Neural crest cell (in vitro differentiated cells): ENCODE data around the gene SRSF11. TPM values are rescaled to one million over a fixed set of nuclear protein-coding genes. Genes with fewer than 3 reads are reported as not detected.
"Not testable (repeated sequence)": the region's sequence is repeated elsewhere in the genome, so short reads cannot be mapped to it uniquely, and the experiment has no call there.

ENCODE experiments used
- DNase-seq: peaks from one replicate; pipeline ENCODE4 v3.0.0; 2021; ENCODE audit warnings: low read depth, mixed read lengths, low spot score
- H3K27ac Mint-ChIP-seq: one replicate; pipeline ENCODE4 v1.8.0; 2021; ENCODE audit warnings: mild to moderate bottlenecking, mixed read lengths; ENCODE audit not compliant: unreplicated experiment
- H3K27me3 Mint-ChIP-seq: 2 replicates; pipeline ENCODE4 v1.8.0; 2021; ENCODE audit warnings: low read depth, mild to moderate bottlenecking, mixed read lengths
- H3K36me3 Mint-ChIP-seq: 2 replicates; pipeline ENCODE4 v1.8.0; 2021; ENCODE audit warnings: low read depth, mild to moderate bottlenecking, mixed read lengths
- H3K4me1 Mint-ChIP-seq: 2 replicates; pipeline ENCODE4 v1.8.0; 2021; ENCODE audit warnings: mixed read lengths
- H3K4me3 Mint-ChIP-seq: one replicate; pipeline ENCODE4 v1.8.0; 2021; ENCODE audit warnings: mild to moderate bottlenecking, mixed read lengths
- H3K9me3 Mint-ChIP-seq: 2 replicates; pipeline ENCODE4 v1.8.0; 2021; ENCODE audit warnings: mixed read lengths
- total RNA-seq: library from RNA; stranded (reverse); gene quantifications from 2 replicates; pipeline ENCODE4 v1.2.1, GENCODE V29; 2021
- TF ChIP-seq, protein P1 (sequence below): fragments of 200-600 bp; sonication (generic); conservative IDR thresholded peaks from 2 replicates; pipeline ENCODE4 v1.5.0; 2021; ENCODE audit warnings: antibody characterized with exemption, mild to moderate bottlenecking

Gene SRSF11
- total RNA-seq, 1 donor from 2014 or later = 244 TPM

DNA sequence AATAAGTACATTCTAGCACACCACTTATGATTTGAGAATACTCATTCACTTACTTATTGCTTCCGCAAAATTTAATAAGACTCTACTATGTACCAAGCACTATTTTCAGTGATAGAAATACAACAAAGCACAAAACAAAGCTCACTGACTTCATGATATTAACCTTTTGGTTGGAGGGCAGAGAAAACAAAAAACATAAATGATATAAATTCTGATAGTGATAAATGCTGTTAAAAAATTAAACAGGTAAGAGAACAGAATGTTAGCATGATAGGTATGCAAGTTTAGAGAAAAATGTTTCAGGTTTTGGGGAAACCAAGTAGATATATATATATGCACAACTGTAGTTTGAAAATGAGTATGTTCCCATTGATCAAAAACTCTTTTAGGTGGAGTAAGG, 17.0 kb upstream of the SRSF11 start:
- peaks cover 45% of the 10 kb centered on the region for H3K4me1 Mint-ChIP-seq
- peak overlapping the region; percentile 100 for H3K4me3 Mint-ChIP-seq
- no peak overlapping the region for H3K27ac Mint-ChIP-seq
- H3K9me3 Mint-ChIP-seq = no peaks in the 10 kb centered on the region
- H3K36me3 Mint-ChIP-seq = no peaks in the 10 kb centered on the region
- TF ChIP-seq, protein P1, sequence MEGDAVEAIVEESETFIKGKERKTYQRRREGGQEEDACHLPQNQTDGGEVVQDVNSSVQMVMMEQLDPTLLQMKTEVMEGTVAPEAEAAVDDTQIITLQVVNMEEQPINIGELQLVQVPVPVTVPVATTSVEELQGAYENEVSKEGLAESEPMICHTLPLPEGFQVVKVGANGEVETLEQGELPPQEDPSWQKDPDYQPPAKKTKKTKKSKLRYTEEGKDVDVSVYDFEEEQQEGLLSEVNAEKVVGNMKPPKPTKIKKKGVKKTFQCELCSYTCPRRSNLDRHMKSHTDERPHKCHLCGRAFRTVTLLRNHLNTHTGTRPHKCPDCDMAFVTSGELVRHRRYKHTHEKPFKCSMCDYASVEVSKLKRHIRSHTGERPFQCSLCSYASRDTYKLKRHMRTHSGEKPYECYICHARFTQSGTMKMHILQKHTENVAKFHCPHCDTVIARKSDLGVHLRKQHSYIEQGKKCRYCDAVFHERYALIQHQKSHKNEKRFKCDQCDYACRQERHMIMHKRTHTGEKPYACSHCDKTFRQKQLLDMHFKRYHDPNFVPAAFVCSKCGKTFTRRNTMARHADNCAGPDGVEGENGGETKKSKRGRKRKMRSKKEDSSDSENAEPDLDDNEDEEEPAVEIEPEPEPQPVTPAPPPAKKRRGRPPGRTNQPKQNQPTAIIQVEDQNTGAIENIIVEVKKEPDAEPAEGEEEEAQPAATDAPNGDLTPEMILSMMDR = no peak
- DNase-seq = no peak
- H3K27me3 Mint-ChIP-seq = no peaks in the 10 kb centered on the region

DNA sequence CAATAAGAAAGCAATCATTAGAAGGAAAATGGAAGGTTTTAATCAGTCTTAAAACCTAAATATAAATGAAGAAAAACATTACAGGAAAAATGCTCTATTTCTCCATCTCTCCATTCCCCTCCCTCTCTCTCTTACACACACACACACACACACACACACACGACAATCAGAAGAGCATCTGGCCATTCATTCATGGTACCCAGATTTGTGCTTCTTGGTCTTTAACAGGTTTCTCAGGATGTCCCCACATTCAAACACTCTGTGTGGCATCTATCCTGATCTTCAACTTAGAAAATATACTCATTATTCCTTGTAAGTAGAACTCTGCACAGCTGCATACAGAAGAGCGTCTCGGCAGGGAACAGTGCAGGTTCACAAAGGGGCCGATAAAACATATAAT, 16.6 kb upstream of the SRSF11 start:
- DNase-seq = no peak
- Mint-ChIP-seq H3K36me3 (no peaks in the 10 kb centered on the region), H3K27me3 (no peaks in the 10 kb centered on the region), H3K9me3 (no peaks in the 10 kb centered on the region), H3K27ac (peak overlapping the region; percentile 100), H3K4me3 (peak overlapping the region; percentile 100), H3K4me1 (peaks cover 47% of the 10 kb centered on the region)
- TF ChIP-seq, protein P1 = no peak

DNA sequence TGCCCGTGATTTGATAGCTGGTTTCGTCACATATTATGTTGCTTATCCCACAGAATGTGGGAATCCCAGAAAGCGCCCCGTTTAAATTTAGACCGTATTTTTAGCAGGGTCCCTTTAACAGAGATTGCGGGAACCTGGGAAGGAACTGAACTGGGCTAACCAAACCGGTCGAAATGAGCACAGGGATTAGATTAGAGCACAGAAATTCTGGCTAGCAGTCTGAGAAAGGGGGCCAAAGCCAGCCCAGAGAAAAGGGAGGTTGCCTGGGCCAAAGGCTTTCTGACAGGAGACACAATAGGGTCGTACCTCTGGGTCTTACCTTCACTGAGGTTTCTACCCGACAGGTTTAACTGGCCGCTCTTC, 16.1 kb upstream of the SRSF11 start:
- Mint-ChIP-seq H3K4me3 (peak overlapping the region; percentile 100), H3K27me3 (no peaks in the 10 kb centered on the region), H3K9me3 (no peaks in the 10 kb centered on the region), H3K4me1 (peaks cover 47% of the 10 kb centered on the region), H3K36me3 (no peaks in the 10 kb centered on the region), H3K27ac (peak overlapping the region; percentile 100)
- no peak for DNase-seq
- TF ChIP-seq, protein P1 = no peak

DNA sequence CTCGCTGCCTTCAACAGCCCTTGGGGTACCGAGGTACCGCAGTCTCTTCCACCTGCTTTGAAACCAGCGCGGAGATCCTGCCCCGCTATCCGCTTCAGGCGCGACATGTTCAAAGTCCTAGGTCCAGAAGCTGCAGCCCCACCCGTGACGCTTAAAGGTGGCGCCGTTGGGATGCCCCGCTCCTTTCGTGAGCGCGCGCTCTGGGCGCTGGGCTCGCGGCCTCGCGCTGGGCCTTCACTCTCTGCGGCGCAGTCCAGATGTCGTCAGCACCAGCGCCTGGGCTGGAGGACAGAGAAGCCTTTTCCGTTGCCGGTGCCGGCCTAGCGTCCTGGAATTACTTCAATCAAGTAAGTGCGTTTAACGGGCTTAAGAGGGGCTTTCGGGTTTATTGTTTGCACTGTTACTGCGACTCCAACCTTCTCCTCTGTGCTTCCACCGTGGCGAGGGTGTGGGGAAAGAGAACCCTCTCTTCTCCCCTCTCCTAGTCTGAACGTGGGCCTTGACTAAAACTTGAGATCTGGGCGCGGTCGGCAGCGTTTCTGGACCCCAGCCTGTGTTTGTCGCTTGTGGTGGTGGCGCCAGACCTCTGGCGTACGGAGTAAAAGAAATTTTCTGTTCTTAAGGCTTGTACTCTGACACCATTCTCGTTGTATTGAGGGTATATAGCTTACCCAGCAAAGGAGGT, 15.6 kb upstream of the SRSF11 start, which contains the start of gene LRRC40:
Gene LRRC40, minus strand, starts transcription at position 146 of the 685 bp plus-strand sequence. Its CDS starts 39 bp downstream, at position 107.
- TF ChIP-seq, protein P1 = no peak
- Mint-ChIP-seq H3K9me3 (no peaks in the 10 kb centered on the region), H3K27me3 (no peaks in the 10 kb centered on the region), H3K36me3 (no peaks in the 10 kb centered on the region), H3K4me3 (peak within 1 kb of the TSS; percentile 100), H3K27ac (peak within 1 kb of the TSS; percentile 100), H3K4me1 (peaks cover 47% of the 10 kb centered on the region)
- peak; percentile 92 for DNase-seq

DNA sequence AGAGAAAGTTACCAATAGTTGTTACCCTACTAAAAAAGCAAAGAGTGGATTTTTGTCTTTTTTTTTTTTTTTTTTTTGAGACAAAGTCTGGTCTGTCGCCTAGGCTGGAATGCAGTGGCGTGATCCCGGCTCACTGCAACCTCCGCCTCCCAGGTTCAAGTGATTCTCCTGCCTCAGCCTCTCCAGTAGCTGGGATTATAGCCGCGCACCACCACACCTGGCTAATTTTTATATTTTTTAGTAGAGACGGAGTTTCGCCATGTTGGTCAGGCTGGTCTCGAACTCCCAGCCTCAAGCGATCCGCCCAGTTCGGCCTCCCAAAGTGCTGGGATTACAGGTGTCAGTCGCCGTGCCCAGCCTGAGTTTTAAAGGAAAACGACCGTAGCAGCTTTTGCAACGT, 14.3 kb upstream of the SRSF11 start:
- H3K36me3 Mint-ChIP-seq, H3K27ac Mint-ChIP-seq, H3K9me3 Mint-ChIP-seq, H3K27me3 Mint-ChIP-seq, DNase-seq: not testable (repeated sequence)
- peak overlapping the region; percentile 100 for H3K4me3 Mint-ChIP-seq
- H3K4me1 Mint-ChIP-seq = peaks cover 44% of the 10 kb centered on the region

DNA sequence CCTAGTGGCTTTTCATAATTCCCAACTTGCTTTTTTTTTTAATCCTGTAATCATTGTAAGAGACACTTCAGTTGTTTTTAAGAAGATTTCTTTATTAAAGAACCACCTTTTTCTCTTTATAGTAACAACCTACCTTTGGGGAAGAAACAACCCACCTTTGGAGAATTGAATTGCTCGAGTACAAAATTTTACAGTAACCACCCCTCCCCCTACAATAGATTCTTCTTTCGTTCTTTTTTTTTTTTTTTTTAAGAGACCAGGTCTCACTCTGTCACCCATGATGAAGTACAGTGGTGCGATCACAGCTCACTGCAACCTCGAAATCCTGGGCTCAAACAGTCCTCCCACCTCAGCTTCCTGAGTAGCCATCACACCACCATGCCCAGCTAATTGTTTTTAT, 13.7 kb upstream of the SRSF11 start:
- DNase-seq = no peak
- Mint-ChIP-seq H3K4me1 (peaks cover 39% of the 10 kb centered on the region), H3K36me3 (no peaks in the 10 kb centered on the region), H3K27me3 (no peaks in the 10 kb centered on the region), H3K4me3 (peak overlapping the region; percentile 100), H3K9me3 (no peaks in the 10 kb centered on the region), H3K27ac (no peak overlapping the region)
- TF ChIP-seq, protein P1 = no peak
